GM18517 (cell line): ENCODE data around the gene DGKQ.
"Not testable (repeated sequence)": the region's sequence is repeated elsewhere in the genome, so short reads cannot be mapped to it uniquely, and the experiment has no call there.

Experiments
- ATAC-seq: cut with Tn5 transposase; IDR thresholded peaks from one replicate; pipeline ENCODE4 v1.9.1; 2021; ENCODE audit warnings: mild to moderate bottlenecking, moderate library complexity; ENCODE audit not compliant: unreplicated experiment

DGKQ gene

GRCh38 chr4:952881-953573 lies 20.3 kb downstream of the DGKQ start:
- no peak for ATAC-seq

GRCh38 chr4:951594-952468 lies 21.5 kb downstream of the DGKQ start:
- no peak for ATAC-seq

- ATAC-seq = no peak
Observed at GRCh38 chr4:951186-951585, 22.2 kb downstream of the DGKQ start.

GRCh38 chr4:950136-951020 lies 23.0 kb downstream of the DGKQ start:
- no peak for ATAC-seq

- ATAC-seq = no peak
Observed at GRCh38 chr4:949656-950055, 23.7 kb downstream of the DGKQ start.

GRCh38 chr4:948936-949300 lies 24.5 kb downstream of the DGKQ start:
- ATAC-seq = no peak

- ATAC-seq = no peak
Observed at GRCh38 chr4:948101-948935, 25.1 kb downstream of the DGKQ start.

- no peak for ATAC-seq
Observed at GRCh38 chr4:947491-947971, 25.8 kb downstream of the DGKQ start.

GRCh38 chr4:946517-947471 lies 26.6 kb downstream of the DGKQ start:
- no peak for ATAC-seq

- no peak for ATAC-seq
Observed at GRCh38 chr4:946103-946450, 27.3 kb downstream of the DGKQ start.

GRCh38 chr4:945274-946102 lies 27.9 kb downstream of the DGKQ start:
- ATAC-seq = no peak

GRCh38 chr4:939508-939907 lies 33.9 kb downstream of the DGKQ start:
- ATAC-seq = not testable (repeated sequence)

GRCh38 chr4:932713-933070 lies 40.7 kb downstream of the DGKQ start:
- peak; percentile 0 for ATAC-seq

- ATAC-seq = peak; percentile 71
Observed at GRCh38 chr4:931960-932712, 41.2 kb downstream of the DGKQ start, which contains the start of the genes GAK and TMEM175. Gene GAK, minus strand, starts transcription at chr4:932316. Its CDS starts 129 bp downstream, at chr4:932187. Gene TMEM175, plus strand, starts transcription at chr4:932460. Its CDS starts 15,280 bp downstream, at chr4:947740.

- peak; percentile 5 for ATAC-seq
Observed at GRCh38 chr4:931194-931959, 42.0 kb downstream of the DGKQ start.

- ATAC-seq = no peak
Observed at GRCh38 chr4:930827-931193, 42.6 kb downstream of the DGKQ start.

- ATAC-seq = no peak
Observed at GRCh38 chr4:930028-930551, 43.3 kb downstream of the DGKQ start.
